B cell (primary cell): ENCODE measurements around the gene ZER1. TPM values are rescaled to one million over a fixed set of nuclear protein-coding genes. Genes with fewer than 3 reads are reported as not detected.
"Not testable (repeated sequence)": the region's sequence is repeated elsewhere in the genome, so short reads cannot be mapped to it uniquely, and the experiment has no call there.

Experiments used
- ATAC-seq: fragments of 200-7000 bp; cut with Tn5 transposase; one replicate; pipeline ENCODE4 v1.10.0; 2021; ENCODE audit warnings: low read depth, mild to moderate bottlenecking, moderate number of reproducible peaks, moderate library complexity
- CTCF ChIA-PET: fragments of 350-600 bp; sonication (Branson Sonifier 250); formaldehyde crosslinking; loops from one replicate; lab custom pipeline; 2021; ENCODE audit warnings: antibody characterized with exemption, inconsistent platforms; lab: Charles Lee
- POLR2A ChIA-PET: fragments of 350-600 bp; sonication (Branson Sonifier 250); formaldehyde crosslinking; loops from one replicate; lab custom pipeline; 2021; ENCODE audit warnings: antibody characterized with exemption; lab: Charles Lee
- DNase-seq: peaks from one replicate; pipeline ENCODE4 v3.0.0; 2013
- H2AFZ ChIP-seq: 2 replicates; pipeline ENCODE4 v1.6.1; 2012; ENCODE audit warnings: mild to moderate bottlenecking, low read depth, low read length; ENCODE audit not compliant: insufficient read depth, poor library complexity, severe bottlenecking
- H3K27ac ChIP-seq, 2 donors: 1 replicate in 1 of 2; 2 replicates in 1 of 2; pipeline ENCODE4 v1.5.1; 2012 to 2013; ENCODE audit warnings: low read length in 2 of 2, mild to moderate bottlenecking in 2 of 2, moderate library complexity in 1 of 2
- H3K27me3 ChIP-seq, 4 experiments: fragments of 200-600 bp in 1 of 4; sonication (generic) in 1 of 4; replicated peaks in 1 of 4; 1 replicate in 2 of 4; 2 replicates in 2 of 4; pipeline versions ENCODE4 v1.6.1 to v1.7.0; 2013 to 2016; ENCODE audit warnings: low read length in 3 of 4, mild to moderate bottlenecking in 2 of 4, mixed read lengths in 1 of 4, moderate library complexity in 1 of 4; ENCODE audit not compliant: insufficient read depth in 4 of 4, control insufficient read depth in 3 of 4; ENCODE audit errors: control extremely low read depth in 1 of 4
- H3K36me3 ChIP-seq, 2 experiments: replicated peaks in 1 of 2; 1 replicate in 1 of 2; 2 replicates in 1 of 2; pipeline versions ENCODE4 v1.6.1 to v1.7.1; 2013; ENCODE audit warnings: low read length in 1 of 2; ENCODE audit not compliant: insufficient read depth in 2 of 2, control insufficient read depth in 1 of 2; ENCODE audit errors: control extremely low read depth in 1 of 2, extremely low read depth in 1 of 2
- H3K4me1 ChIP-seq, 2 donors: fragments of 200-600 bp in 1 of 2; sonication (generic) in 1 of 2; 1 replicate in 1 of 2; 2 replicates in 1 of 2; pipeline versions ENCODE4 v1.5.1 to v1.6.1; 2013 to 2017; ENCODE audit warnings: low read length in 2 of 2; ENCODE audit not compliant: control insufficient read depth in 2 of 2, insufficient read depth in 2 of 2
- H3K4me2 ChIP-seq: replicated peaks from 2 replicates; pipeline ENCODE3; 2012; ENCODE audit warnings: mild to moderate bottlenecking, low read depth, low read length; ENCODE audit not compliant: poor library complexity, severe bottlenecking
- H3K4me3 ChIP-seq, 5 experiments: fragments of 200-600 bp in 1 of 5; sonication (generic) in 1 of 5; 1 replicate in 3 of 5; 2 replicates in 2 of 5; pipeline versions ENCODE4 v1.5.1 to v1.7.0; 2011 to 2016; ENCODE audit warnings: low read length in 4 of 5, mild to moderate bottlenecking in 4 of 5, low read depth in 2 of 5, control low read depth in 1 of 5, moderate library complexity in 1 of 5; ENCODE audit not compliant: insufficient read depth in 1 of 5; ENCODE audit errors: control extremely low read depth in 1 of 5, extremely low read depth in 1 of 5
- H3K79me2 ChIP-seq: fragments of 200-600 bp; sonication (generic); one replicate; pipeline ENCODE4 v1.6.0; 2016; ENCODE audit warnings: low read length; ENCODE audit not compliant: control insufficient read depth, insufficient read depth
- H3K9ac ChIP-seq: fragments of 200-600 bp; sonication (generic); 2 replicates; pipeline ENCODE4 v1.6.1; 2017; ENCODE audit warnings: mild to moderate bottlenecking, low read length, moderate library complexity
- H3K9me3 ChIP-seq, 3 donors: one replicate each; pipeline versions ENCODE4 v1.6.1 to v1.7.1; 2013; ENCODE audit warnings: low read length in 2 of 3; ENCODE audit not compliant: control insufficient read depth in 2 of 3, insufficient read depth in 1 of 3; ENCODE audit errors: control extremely low read depth in 1 of 3
- H4K20me1 ChIP-seq: 2 replicates; pipeline ENCODE4 v1.6.0; 2012; ENCODE audit warnings: mild to moderate bottlenecking, low read length; ENCODE audit not compliant: insufficient read depth, control insufficient read depth, poor library complexity, severe bottlenecking
- H3K27ac Mint-ChIP-seq: one replicate; pipeline ENCODE4 v1.8.0; 2021; ENCODE audit warnings: mixed read lengths
- H3K27me3 Mint-ChIP-seq: one replicate; pipeline ENCODE4 v1.8.0; 2021; ENCODE audit warnings: mixed read lengths
- H3K4me1 Mint-ChIP-seq: one replicate; pipeline ENCODE4 v1.8.0; 2021; ENCODE audit warnings: mixed read lengths
- H3K4me3 Mint-ChIP-seq: one replicate; pipeline ENCODE4 v1.8.0; 2021; ENCODE audit warnings: mixed read lengths
- H3K9me3 Mint-ChIP-seq: one replicate; pipeline ENCODE4 v1.8.0; 2022; ENCODE audit warnings: mixed read lengths; ENCODE audit not compliant: insufficient read depth
- EZH2 ChIP-seq: IDR thresholded peaks from 2 replicates; pipeline ENCODE4 v1.6.1; 2012; ENCODE audit warnings: borderline replicate concordance, low read depth, mild to moderate bottlenecking, moderate library complexity, low read length; ENCODE audit not compliant: insufficient read depth, poor library complexity, severe bottlenecking
- WGBS: methylation state at CpG from one replicate; pipeline ENCODE4 v1.1.5; 2013; ENCODE audit warnings: missing lambda C conversion rate; ENCODE audit not compliant: insufficient coverage; 5-methylcytosine and 5-hydroxymethylcytosine counted together
- intact Hi-C: fragments of 100-400 bp; cut with micrococcal nuclease; formaldehyde crosslinking; loops from one replicate; pipeline ENCODE4 v1.10.0; 2022
- polyA plus RNA-seq: library from polyadenylated mRNA; depleted of rRNA; stranded (reverse); fragments of >200 nt; gene quantifications from 2 replicates; pipeline ENCODE4 v1.2.3, GENCODE V29; 2012
- total RNA-seq, 2 donors: library from RNA; stranded (reverse); fragments of 120-200 nt in 1 of 2; gene quantifications; 1 replicate in 1 of 2; 2 replicates in 1 of 2; pipeline versions ENCODE4 v1.2.3 to v1.2.4, GENCODE V29; 2013 to 2022
- TF ChIP-seq, protein P1 (sequence below): fragments of 200-600 bp; IDR thresholded peaks from one replicate; pipeline ENCODE4 v1.8.0; 2022; ENCODE audit warnings: antibody characterized with exemption, mild to moderate bottlenecking

Gene ZER1
- total and polyA plus RNA-seq, 2 donors (not counting 1 experiment from before 2014, with no cell fraction given), result 26.9 to 42.2 TPM

DNA sequence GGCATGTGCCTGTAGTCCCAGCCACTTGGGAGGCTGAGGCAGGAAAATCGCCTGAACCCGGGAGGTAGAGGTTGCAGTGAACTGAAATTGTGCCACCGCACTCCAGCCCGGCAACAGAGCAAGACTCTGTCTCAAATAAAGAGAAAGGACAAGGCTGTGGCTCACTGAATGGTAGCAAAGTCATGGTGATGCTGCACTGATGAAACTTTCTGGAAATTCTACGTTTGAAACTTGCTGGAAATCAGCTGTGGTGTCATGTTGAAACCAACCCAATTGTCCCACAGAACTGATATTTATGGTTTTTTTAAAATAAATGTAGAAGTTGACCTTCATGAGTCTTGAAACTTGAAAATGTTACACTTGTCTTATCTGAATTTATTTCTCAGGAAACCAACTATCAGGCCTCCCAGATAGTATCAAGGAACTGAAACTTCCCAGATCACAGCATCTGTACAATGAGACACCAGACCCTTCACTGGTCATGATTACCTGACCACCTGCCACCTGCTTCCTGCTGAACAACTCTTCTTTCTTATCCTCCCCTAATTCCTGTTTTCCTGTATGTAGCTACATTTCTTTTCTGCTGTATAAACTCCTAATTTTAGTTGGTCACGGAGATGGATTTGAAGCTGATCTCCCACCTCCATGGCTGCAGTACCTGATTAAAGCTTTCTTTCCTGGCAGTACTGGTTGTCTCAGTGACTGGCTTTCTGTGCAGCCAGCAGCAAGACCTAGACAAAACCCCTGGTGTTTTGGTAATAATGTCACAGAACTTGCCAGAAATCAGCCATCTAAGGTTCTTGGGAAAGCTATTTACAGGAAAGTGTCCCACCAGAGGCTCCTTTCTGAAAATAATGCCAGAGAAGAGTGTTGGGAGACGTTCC, 9.7 kb upstream of the ZER1 start:
- H2AFZ ChIP-seq, result no peak overlapping the region
- DNase-seq, result no peak
- peaks cover 14 to 17% of the 10 kb centered on the region in 2 donors for H3K4me1 ChIP-seq
- no peaks in the 10 kb centered on the region for H4K20me1 ChIP-seq
- intact Hi-C loops, result no loop called here
- no peak for ATAC-seq
- Mint-ChIP-seq H3K27me3 (no peaks in the 10 kb centered on the region), H3K4me3 (peak overlapping the region; percentile 46), H3K27ac (peak overlapping the region; percentile 74), H3K4me1 (peaks cover 11% of the 10 kb centered on the region), H3K9me3 (no peaks in the 10 kb centered on the region)
- no peak overlapping the region for H3K9ac ChIP-seq
- WGBS, result 44% methylated on average over 5 of the region's 7 CpGs
- no peak overlapping the region for H3K4me3 ChIP-seq
- H3K27ac ChIP-seq, result peak overlapping the region; percentile 18 to 48
- H3K9me3 ChIP-seq, result peaks cover 2 to 17% (median 4%) of the 10 kb centered on the region in 3 donors
- CTCF ChIA-PET, result interaction anchor here (0.9 to 1.4 kb wide), 3 partner anchors 11 to 79 kb away, joined by 3 read pairs; partner anchors contain the start of genes PKN3 and ZDHHC12
- TF ChIP-seq, protein P1, sequence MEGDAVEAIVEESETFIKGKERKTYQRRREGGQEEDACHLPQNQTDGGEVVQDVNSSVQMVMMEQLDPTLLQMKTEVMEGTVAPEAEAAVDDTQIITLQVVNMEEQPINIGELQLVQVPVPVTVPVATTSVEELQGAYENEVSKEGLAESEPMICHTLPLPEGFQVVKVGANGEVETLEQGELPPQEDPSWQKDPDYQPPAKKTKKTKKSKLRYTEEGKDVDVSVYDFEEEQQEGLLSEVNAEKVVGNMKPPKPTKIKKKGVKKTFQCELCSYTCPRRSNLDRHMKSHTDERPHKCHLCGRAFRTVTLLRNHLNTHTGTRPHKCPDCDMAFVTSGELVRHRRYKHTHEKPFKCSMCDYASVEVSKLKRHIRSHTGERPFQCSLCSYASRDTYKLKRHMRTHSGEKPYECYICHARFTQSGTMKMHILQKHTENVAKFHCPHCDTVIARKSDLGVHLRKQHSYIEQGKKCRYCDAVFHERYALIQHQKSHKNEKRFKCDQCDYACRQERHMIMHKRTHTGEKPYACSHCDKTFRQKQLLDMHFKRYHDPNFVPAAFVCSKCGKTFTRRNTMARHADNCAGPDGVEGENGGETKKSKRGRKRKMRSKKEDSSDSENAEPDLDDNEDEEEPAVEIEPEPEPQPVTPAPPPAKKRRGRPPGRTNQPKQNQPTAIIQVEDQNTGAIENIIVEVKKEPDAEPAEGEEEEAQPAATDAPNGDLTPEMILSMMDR, result no peak
- TF ChIP-seq EZH2, result no peak
- H3K4me2 ChIP-seq, result peak overlapping the region; percentile 39
- H3K27me3 ChIP-seq, result no peaks in the 10 kb centered on the region
- peaks cover 3% of the 10 kb centered on the region for H3K79me2 ChIP-seq
- no peaks in the 10 kb centered on the region for H3K36me3 ChIP-seq
- POLR2A ChIA-PET, result no interaction called here

DNA sequence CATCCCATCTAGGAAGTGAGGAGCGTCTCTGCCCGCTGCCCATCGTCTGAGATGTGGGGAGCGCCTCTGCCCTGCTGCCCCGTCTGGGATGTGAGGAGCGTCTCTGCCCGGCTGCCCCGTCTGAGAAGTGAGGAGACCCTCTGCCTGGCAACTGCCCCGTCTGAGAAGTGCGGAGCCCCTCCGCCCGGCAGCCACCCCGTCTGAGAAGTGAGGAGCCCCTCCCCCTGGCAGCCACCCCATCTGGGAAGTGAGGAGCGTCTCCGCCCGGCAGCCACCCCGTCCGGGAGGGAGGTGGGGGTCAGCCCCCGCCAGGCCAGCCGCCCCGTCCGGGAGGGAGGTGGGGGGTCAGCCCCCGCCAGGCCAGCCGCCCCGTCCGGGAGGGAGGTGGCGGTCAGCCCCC, 8.4 kb upstream of the ZER1 start:
- peaks cover 11 to 15% of the 10 kb centered on the region in 2 donors for H3K4me1 ChIP-seq
- H3K9me3 Mint-ChIP-seq, ATAC-seq, H3K4me1 Mint-ChIP-seq, H3K27ac Mint-ChIP-seq, POLR2A ChIA-PET, H3K4me3 Mint-ChIP-seq, H2AFZ ChIP-seq, H3K27me3 Mint-ChIP-seq, intact Hi-C loops, H4K20me1 ChIP-seq, H3K27me3 ChIP-seq, H3K9ac ChIP-seq, H3K79me2 ChIP-seq, H3K36me3 ChIP-seq, DNase-seq, H3K4me3 ChIP-seq, H3K27ac ChIP-seq, H3K4me2 ChIP-seq, CTCF ChIA-PET: not testable (repeated sequence)
- WGBS, result 98% methylated on average over 8 of the region's 27 CpGs
- peaks cover 2 to 23% (median 9%) of the 10 kb centered on the region in 3 donors for H3K9me3 ChIP-seq
